NK-92 (cell line): ENCODE data around the gene RBBP5.

ENCODE experiments used
- DNase-seq: peaks from one replicate; lab custom pipeline; 2025; ENCODE audit not compliant: unreplicated experiment; lab: John Stamatoyannopoulos, UW

Gene RBBP5

DNA sequence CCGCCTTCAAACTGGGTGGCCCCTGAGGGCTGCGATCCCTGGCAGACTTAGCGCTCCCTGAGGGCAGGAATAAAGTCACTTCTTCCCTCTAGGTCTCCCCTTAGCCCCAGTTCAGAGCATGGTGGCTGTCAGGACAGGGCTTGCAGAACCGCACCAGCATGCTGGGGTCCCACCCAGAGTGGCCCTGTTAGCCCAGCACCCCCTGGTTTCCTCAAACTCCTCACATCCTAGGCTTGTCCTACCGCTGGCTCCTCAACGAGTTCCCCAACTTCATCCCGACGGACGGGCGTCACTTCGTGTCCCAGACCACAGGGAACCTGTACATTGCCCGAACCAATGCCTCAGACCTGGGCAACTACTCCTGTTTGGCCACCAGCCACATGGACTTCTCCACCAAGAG is 62.9 kb downstream of the RBBP5 start:
- no peak for DNase-seq

DNA sequence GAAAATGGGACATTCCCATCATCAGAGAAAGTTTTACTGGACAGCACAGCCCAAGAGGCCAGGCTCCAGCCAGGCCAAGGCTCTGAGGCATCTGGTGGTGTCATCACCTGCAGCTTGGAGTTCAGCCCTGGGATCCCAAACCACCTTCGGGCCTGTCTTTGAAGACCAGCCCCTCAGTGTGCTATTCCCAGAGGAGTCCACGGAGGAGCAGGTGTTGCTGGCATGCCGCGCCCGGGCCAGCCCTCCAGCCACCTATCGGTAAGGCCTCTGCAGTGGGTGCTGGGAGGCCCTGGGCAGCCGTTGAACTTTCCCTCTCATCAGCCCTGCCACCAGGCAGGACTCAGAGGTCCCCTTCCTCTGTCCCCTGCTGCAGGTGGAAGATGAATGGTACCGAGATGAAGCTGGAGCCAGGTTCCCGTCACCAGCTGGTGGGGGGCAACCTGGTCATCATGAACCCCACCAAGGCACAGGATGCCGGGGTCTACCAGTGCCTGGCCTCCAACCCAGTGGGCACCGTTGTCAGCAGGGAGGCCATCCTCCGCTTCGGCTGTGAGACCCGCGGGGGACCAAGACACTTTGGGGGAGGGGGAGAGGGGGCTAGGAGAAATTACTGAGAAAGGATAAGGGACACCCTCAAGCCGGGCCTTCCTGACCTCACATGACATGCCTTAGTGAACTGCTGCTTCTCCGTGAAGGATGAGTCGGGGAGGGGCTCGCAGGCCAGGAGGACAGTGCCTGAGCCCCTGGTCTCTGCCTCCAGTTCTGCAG is 63.8 kb downstream of the RBBP5 start:
- DNase-seq: no peak

DNA sequence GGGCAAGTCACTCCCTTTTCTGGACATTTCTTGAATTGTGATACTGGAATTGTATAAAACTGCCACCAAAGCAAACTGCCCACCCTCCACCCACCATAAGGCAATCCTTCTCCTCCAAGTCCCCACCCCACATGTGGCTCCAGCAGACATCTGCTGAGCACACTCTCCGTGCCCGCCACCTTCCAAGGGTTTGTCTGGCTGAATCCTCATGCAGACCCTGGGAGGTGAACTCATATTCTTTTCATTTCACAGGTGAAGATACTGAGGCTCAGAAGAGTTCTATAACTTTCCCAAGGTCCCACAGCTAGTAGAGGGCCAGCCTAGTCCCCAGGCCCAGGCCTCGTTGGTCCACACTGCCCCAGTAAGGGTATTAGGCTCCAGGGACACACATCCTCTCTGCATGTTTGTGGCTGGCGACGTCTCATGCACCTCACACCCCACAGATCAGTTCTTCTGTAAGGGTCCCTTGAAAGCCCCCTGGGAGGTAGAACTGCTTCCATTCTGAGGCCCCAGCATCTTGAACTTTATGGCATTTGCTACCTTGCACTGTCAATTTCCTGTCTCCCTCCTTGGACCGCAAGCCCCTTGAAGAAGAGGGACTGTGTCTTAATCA is 64.7 kb downstream of the RBBP5 start:
- DNase-seq: no peak

DNA sequence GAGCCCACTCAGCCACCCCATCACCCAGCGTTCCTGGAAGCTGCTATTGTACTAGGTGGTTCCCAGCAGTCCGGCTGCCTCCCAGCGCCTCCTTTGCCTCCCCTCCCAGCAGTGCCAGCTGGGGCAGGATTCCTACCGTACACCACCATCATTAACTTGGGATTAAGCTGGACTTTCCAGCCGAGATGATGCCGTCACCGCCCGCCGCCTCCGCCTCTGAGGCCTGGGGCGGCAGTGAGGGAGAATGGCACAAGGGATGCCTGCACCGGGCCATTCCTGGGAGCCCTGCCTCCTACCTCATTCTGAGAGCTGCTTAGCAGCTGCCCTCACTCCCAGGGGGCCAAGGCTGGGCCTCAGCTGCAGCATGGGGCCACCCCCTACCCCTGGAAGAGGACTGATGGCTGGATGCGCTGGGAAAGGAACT is 65.6 kb downstream of the RBBP5 start:
- no peak for DNase-seq

DNA sequence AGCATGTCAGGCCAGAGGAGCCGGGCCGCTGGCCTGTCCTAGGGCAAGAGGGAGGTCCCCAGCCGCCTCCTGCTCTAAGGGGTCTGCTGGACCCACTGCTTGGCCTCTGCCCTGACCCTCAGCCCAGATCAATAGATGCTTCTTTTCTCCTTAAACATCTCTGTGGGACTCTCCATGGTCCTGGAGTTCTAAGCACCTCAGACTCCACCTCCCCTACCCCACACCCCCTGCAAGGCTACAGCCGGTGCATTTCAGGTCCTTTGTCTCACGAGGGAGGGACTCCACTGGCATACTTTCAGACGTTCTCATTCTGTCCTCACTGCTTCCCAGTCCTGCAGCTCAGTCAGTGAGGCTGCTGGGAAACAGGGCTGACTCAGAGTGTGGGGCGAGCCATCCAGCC is 67.8 kb downstream of the RBBP5 start:
- DNase-seq: no peak

DNA sequence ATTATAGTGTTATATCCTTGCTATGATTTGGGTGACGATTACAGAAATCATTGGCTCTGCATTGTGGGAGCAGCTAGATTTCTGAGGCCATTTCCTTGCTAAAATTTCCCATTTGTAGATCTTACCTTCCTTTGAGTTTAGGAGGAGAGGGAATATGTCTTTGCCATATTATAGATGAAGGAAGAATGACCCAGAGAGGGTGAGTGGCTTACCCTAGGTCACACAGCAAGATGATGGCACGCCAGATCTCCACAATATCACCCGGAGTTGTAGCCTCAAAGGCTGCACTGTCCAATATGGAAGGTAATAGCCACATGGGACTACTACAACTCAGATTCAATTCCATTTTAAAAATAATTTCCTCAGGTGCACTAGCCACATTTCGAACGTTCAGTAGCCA is 68.5 kb downstream of the RBBP5 start:
- DNase-seq: no peak

DNA sequence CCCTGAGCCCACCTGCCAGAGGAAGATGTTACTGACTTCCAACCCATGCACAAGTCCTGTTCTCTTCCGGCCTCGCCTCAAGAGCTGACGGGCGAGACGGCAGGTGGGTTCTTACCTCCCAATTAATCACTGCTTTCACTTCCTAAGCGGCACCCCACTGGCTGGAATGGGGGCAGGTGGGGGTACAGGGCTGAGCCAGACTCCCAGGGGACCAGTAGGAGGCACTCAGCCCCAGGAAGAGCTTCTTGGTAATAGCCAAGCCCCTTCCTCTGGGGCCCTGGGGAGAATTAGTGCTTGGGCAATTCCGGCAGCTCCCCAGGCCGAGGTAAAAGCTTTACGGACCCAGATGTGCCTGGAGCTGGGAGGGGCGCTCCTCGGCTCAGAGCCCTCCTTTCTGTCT is 69.1 kb downstream of the RBBP5 start:
- DNase-seq: no peak

DNA sequence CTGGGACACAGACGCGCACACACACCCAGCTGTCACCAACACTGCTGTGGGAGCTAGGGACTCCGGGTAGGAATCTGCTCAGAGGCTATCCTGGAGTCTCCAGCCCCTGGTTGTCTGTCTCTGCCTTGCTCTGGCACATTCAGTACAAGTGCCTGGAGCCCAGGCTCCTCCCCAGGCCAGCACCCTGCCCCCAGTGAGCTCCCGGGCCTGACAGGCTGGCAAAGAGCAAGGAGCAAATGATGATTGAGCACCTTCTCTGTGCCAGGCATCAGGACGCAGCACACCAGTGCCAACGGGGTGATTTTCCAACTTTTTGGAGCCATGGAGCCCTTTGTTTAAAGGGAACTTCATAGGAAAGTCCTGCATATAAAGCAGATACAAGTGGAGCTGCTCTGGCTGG is 72.3 kb downstream of the RBBP5 start:
- no peak for DNase-seq

DNA sequence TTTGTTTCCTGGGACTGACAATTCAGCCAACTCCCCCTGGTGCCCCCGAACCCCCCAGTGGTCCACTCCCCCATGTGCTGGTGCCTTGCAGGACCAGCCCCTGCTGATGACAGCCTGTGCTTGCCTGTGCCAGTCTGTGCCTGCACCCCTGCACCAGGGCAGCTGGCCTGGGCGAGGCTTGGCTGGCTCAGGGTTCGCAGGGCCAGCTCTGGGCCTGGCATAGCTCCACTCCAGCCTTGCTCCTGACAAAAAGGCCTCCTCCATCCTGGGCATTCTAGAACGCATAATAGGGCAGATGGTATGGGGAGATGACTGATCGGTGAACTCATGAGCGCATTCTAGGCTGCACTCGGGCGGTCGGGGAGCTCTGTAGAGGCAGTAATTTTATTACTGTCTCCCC is 73.4 kb downstream of the RBBP5 start:
- no peak for DNase-seq

DNA sequence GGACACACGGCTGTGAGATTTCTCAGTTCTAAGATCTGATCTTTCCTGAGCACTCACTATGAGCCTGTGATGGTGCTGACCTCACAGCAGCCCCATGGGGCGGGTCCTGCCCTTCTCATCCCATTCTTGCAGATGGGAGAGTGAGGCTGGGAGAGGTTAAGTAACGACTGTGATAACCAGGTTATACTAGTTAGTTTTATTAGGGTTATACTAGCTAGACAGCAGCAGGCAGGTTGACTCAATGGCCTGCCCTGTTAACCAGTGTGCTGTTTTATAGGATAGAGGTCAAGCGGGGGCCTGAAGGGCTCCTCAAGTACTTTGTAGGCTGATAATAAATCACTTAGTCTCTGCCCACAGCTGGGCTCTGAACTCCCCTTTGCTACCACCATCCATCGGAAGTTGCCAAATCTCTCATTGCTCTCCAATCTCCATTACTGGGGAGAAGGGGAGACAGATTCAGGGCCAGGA is 74.0 kb downstream of the RBBP5 start:
- no peak for DNase-seq

DNA sequence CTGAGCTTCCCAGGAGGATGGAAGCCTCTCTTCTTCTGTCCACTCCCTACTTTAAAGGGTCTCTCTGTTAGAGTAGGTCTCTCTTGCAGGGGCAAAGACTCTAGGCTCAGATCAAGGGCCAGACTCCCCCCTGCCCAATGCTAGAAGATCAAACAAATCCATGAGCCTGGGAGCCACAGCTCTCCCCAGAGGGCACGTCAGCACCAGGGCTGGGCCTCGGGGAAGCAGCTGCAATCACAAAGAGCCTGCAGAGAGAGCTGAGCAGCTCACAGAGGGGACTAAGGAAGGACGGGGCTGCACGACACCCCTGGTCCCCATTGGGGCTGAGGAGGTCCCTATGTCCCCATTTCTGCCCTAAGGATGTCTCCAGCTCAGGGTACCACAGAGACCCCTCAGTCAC is 74.9 kb downstream of the RBBP5 start:
- DNase-seq: no peak

DNA sequence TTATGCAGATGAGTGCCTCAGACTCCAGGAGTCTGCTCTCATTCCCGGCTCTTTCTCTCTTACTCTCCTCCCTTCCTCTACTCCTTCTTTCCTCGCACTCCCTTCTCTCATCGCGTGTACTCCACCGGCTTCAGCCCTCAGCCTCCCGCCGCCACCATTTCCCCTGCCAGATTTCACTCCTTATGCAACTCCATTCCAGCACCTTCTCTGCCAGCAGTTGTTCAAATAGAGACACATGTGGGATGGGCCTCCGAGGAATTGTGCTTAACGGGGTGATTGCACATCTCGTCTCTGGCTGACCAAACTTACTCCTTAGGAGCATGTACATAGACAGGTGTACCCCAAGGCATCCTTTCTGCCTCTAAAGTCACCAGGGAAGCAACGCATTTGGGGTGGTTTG is 76.6 kb downstream of the RBBP5 start:
- DNase-seq: no peak

DNA sequence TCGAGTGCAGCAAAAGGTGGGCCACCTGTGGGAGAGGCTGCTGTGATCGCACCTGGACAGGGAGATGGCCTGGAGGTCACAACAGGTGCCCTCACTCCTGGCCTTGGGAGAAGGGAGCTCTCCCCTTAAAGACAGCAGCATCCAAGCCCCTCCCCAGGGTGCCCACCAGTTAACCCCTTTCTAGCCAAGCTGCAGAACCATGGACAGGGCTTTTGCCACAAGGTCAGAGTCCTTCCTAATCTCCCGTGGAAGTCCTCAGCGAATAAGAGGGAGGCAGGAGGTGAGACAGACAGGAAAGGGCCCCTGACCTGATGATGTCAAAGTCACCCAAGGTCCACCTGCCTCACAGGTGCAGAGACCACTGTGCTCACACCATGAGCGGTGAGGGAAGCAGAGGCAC is 77.0 kb downstream of the RBBP5 start:
- DNase-seq: no peak

DNA sequence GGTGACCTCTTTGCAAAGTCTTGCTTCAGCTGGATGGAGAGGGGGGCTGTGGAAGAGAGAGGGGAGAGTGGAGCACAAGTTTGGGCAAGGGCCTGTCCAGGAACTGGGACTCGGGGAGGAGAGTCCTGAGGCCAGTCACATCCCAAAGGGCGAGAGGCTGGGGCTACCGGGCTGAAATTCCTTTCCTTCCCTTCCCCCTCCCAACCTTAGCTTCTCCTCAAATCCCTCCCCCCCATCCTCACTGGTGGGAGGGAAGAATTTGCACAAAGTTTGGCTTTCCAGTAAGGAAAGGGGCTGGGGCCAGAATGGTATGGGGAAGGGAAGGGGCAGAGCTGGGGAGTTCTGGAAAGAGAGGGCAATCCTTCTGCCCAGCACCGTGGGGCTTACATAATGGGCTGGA is 77.9 kb downstream of the RBBP5 start:
- no peak for DNase-seq

DNA sequence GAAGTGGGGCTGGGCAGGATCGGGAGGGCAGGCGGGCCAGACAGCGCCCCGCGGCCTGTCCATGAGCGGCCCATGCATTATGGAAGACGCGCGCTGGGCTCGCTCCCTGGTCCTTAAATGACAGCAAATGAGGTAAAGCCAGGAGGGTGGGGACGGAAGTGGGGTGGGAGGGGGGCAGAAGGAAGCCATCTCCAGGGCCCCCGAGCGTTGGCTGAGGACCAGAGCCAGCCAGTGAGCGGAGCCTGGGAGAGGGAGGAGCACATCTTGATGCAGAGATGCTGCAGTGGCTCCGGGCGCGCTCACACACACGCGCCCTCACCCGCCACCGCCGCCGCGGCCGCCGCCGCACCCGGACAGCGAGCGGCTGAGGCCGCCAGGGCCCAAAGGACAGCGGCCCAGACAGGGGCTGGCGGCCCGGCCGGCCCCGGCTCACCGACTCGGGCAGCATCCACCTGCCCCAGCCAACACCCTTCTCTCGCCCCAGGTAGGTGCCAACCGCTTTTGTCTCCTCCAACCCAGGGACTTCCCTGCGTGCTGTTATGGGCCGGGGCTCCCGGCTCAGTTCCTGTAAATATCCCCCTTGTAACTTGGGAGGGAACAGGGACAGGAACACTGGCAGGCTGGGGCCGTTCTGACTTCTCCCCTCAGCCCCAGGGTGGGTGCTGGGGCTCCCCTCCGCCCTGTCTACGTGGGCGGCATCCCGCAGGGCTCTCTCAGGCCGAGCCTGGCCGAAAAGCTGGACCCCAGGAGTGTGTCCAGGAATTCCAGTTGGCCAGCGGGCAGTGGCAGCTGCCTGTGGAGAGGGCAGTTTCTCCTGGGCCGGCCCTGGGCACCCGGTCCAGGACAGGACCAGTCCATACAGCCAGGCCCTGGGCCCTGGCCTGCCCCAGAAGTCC is 78.6 kb downstream of the RBBP5 start, which contains the start of gene CNTN2:
Gene CNTN2, plus strand, starts transcription at position 302 of the 896 bp plus-strand sequence. CDS start 9,974 bp downstream, outside the sequence.
- DNase-seq: no peak

DNA sequence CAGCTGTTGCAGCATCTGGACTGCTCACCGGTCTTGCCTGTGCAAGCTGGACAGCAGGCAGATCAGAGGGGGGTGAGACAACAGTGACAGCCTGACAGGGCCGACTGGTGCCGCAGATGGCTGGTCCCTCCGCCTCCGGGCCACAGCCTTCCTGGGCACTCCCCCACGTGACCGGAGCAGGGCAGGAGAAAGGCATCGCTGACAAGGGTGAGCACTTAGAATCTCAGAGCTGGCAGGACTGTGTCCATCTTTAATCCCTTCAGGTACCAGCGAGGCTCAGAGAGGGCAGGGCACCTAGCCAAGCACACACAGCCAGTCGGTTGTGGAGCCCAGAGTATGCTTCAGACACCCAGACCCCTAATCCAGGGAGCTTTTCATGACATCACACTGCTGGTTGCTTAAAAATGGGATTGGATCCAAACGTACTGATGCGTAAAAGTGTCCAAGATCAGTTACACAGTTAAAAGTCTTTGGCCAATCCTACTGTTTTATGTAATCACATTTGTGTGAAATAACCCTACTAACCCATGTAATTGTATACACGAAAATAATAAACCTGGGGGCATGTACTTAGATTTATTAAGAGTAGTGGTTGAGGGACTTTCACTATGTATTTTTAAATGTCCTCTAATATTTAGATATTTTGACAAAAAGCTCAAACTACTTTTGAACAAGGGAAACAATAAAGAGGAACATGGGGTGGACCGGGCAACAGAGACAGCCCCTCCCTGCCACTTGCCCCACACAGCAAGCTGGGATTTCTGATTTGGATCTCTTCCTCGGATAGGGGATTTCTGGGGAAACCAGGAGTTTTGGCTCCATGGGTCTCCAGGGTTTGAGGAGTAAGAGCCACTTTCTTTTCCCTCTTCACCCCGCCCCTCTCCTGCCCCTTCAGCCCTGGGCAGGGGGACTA is 79.5 kb downstream of the RBBP5 start:
- no peak for DNase-seq

DNA sequence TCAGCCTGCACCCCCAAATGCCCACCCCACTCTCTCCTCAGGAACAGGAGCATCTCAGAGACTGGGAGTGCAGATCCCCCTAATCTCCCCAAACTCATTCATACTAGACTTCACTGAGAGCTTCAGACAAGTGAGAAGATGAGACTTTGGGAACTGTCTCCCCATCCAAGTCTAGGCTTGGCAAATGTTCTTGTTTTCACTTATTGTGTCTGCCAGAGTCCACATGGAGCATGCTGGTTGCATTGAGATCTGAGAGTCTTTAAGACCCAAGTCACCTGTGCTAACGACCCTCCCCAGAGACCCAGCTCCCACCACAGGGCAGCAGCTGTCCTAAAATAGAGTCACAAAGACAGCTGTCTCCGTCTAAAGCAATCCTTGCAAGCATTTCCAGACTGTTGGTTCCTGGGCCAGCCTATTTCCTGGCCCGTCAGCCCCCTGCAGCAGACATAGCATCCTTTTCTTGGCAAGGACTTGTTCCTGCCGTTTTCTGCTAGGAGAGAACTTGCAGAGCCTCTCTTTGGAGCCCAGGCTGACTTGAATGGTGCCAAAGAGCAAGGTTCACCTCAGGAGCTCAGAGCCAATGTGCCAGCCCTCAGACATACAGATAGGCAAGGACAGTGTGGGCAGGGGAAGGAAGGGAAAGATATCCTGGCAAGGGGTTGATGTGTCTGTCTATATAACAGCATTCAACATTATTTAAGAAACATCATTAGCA is 80.6 kb downstream of the RBBP5 start:
- DNase-seq: no peak

DNA sequence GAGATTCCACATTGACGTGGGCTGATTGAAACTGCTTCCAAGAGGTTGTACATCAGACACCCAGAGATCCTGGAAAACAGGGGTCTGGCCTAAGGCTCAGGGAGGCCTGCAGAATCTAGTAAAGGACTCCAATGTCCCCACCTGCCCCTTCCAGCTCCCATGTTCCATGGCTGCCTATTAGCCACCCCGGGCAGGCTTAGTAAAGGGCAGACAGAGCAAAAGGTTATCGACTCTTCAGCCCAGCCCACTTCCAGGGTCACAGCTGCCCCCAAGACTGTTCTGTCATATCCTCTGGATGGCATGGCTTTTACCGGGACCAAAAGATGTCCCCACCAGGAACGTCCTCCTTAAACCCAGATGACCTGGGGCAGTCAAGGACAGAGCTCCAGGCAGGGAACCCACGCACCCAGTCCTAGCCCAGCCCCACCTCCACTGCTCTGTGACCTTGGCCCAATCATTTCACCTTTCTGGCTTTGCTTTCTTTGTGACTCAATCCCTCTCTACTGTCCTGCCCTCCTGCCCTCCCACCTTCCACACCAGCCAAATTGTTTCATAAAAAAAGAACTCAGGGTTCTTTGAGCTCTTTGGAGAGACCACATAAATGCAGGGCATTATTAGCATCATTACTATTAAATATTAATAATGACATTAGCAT is 83.5 kb downstream of the RBBP5 start:
- no peak for DNase-seq

DNA sequence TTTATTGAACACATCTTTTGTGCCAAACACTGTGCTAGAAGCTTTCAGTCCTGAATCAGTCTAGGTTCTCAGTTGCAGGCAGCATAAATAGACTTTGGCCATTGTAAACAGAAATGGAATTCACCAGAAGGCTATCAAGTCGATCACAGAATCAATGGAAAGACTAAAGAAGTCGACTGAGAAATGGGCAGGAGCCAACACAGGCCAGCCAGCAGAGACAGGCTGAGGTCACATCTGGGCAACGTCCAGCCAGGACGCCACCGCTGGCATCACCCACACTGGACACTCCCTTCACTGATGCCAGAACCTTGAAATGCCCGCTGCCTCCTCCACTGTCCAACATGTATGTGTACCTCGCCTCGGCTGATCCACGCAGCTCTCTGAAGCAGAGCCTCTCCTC is 84.2 kb downstream of the RBBP5 start:
- no peak for DNase-seq
